Panc1 (cell line): ENCODE measurements around the gene KRTAP10-7.

Source experiments
- POLR2AphosphoS5 ChIP-seq: IDR thresholded peaks from 2 replicates; pipeline ENCODE4 v1.6.1; 2012; ENCODE audit warnings: mild to moderate bottlenecking, low read depth, low read length, moderate library complexity
- REST ChIP-seq, 2 experiments: IDR thresholded peaks; 2 replicates each; pipeline ENCODE4 v1.6.1; 2011 to 2012; ENCODE audit warnings: low read depth in 2 of 2, control low read depth in 1 of 2, low read length in 1 of 2, mild to moderate bottlenecking in 1 of 2, moderate library complexity in 1 of 2; ENCODE audit not compliant: insufficient read depth in 1 of 2
- SIN3A ChIP-seq: IDR thresholded peaks from 2 replicates; pipeline ENCODE4 v1.6.1; 2012; ENCODE audit warnings: low read depth, mild to moderate bottlenecking, low read length, moderate library complexity, borderline replicate concordance; ENCODE audit not compliant: insufficient read depth
- TF ChIP-seq, protein P1 (sequence below): fragments of 450-650 bp; IDR thresholded peaks from 2 replicates; pipeline ENCODE4 v1.5.1; 2017; ENCODE audit warnings: mild to moderate bottlenecking

DNA sequence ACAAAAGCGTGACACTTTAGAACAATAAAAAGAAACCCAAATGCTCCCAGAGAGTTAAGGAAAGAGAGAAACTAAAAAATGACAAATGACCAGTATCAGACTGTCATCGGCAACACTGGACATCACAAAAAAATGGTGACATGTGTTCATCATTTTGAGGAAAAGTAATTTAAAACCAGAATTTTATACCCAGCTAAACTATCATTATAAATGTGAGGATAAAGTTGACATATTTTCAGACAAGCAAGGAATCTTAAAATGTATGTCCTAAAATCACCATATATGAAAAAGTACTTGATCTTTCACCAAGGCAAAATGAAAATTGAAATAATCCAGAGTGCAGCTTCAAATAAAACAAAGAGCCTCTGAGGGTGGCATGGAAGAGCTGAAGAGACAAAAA lies 44.5 kb downstream of the KRTAP10-7 start:
- TF ChIP-seq, protein P1, sequence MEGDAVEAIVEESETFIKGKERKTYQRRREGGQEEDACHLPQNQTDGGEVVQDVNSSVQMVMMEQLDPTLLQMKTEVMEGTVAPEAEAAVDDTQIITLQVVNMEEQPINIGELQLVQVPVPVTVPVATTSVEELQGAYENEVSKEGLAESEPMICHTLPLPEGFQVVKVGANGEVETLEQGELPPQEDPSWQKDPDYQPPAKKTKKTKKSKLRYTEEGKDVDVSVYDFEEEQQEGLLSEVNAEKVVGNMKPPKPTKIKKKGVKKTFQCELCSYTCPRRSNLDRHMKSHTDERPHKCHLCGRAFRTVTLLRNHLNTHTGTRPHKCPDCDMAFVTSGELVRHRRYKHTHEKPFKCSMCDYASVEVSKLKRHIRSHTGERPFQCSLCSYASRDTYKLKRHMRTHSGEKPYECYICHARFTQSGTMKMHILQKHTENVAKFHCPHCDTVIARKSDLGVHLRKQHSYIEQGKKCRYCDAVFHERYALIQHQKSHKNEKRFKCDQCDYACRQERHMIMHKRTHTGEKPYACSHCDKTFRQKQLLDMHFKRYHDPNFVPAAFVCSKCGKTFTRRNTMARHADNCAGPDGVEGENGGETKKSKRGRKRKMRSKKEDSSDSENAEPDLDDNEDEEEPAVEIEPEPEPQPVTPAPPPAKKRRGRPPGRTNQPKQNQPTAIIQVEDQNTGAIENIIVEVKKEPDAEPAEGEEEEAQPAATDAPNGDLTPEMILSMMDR: no peak
- TF ChIP-seq POLR2AphosphoS5 (no peak), REST (IDR thresholded peaks at IDR 0.05; ENCODE audit: insufficient read depth in 1 of 2, low read depth in 2 of 2, low read length in 1 of 2) (no peak), SIN3A (no peak)
